SK-N-SH treated with all-trans-retinoic acid at 6 μM for 48 hours (cell line): ENCODE data around the gene PTCHD1.

Source experiments
- ATAC-seq: fragments of 200-7000 bp; cut with Tn5 transposase; 3 replicates; pipeline ENCODE4 v1.9.1; 2020; ENCODE audit warnings: mild to moderate bottlenecking, moderate library complexity
- ARNTL ChIP-seq: fragments of 450-650 bp; formaldehyde crosslinking; IDR thresholded peaks from 2 replicates; pipeline ENCODE4 v1.5.0; 2020; ENCODE audit warnings: low read depth, mild to moderate bottlenecking, moderate library complexity, borderline replicate concordance
- BACH2 ChIP-seq: fragments of 250-450 bp; sonication (Bioruptor Pico); IDR thresholded peaks from 2 replicates; pipeline ENCODE4 v1.9.0; 2021; ENCODE audit warnings: mild to moderate bottlenecking, borderline replicate concordance
- CSDC2 ChIP-seq: fragments of 250-450 bp; sonication (Bioruptor Pico); IDR thresholded peaks from 2 replicates; pipeline ENCODE4 v1.5.0; 2020; ENCODE audit warnings: mild to moderate bottlenecking, moderate library complexity
- CSRNP3 ChIP-seq: fragments of 250-450 bp; sonication (Bioruptor Pico); IDR thresholded peaks from 2 replicates; pipeline ENCODE4 v1.5.1; 2021; ENCODE audit warnings: mild to moderate bottlenecking, moderate library complexity
- ESRRG ChIP-seq: fragments of 250-450 bp; sonication (Bioruptor Pico); IDR thresholded peaks from 2 replicates; pipeline ENCODE4 v1.6.1; 2021; ENCODE audit warnings: mild to moderate bottlenecking
- GLIS3 ChIP-seq: fragments of 250-450 bp; sonication (Bioruptor Pico); IDR thresholded peaks from 2 replicates; pipeline ENCODE4 v1.5.0; 2020; ENCODE audit warnings: mild to moderate bottlenecking, moderate library complexity
- ISL1 ChIP-seq: fragments of 250-450 bp; sonication (Bioruptor Pico); IDR thresholded peaks from 2 replicates; pipeline ENCODE4 v2.1.2; 2022; ENCODE audit warnings: mild to moderate bottlenecking, moderate library complexity
- OSR1 ChIP-seq: fragments of 250-450 bp; sonication (Bioruptor Pico); IDR thresholded peaks from 2 replicates; pipeline ENCODE4 v1.8.0; 2022; ENCODE audit warnings: moderate library complexity, mild to moderate bottlenecking, inconsistent platforms
- PATZ1 ChIP-seq: fragments of 250-450 bp; sonication (Bioruptor Pico); IDR thresholded peaks from 2 replicates; pipeline ENCODE4 v1.8.0; 2020; ENCODE audit warnings: mild to moderate bottlenecking, moderate library complexity, borderline replicate concordance
- PPARA ChIP-seq: fragments of 250-450 bp; sonication (Bioruptor Pico); IDR thresholded peaks from 2 replicates; pipeline ENCODE4 v1.5.0; 2020; ENCODE audit warnings: mild to moderate bottlenecking, borderline replicate concordance
- RARB ChIP-seq: fragments of 250-450 bp; sonication (Bioruptor Pico); IDR thresholded peaks from 2 replicates; pipeline ENCODE4 v1.8.0; 2021; ENCODE audit warnings: mild to moderate bottlenecking, moderate library complexity
- SNAI2 ChIP-seq: fragments of 250-450 bp; sonication (Bioruptor Pico); IDR thresholded peaks from 2 replicates; pipeline ENCODE4 v1.5.0; 2020; ENCODE audit warnings: mild to moderate bottlenecking, moderate library complexity
- TCF4 ChIP-seq: fragments of 250-450 bp; sonication (Bioruptor Pico); IDR thresholded peaks from 2 replicates; pipeline ENCODE4 v1.8.0; 2021; ENCODE audit warnings: mild to moderate bottlenecking, moderate library complexity, borderline replicate concordance
- TOX ChIP-seq: fragments of 250-450 bp; sonication (Bioruptor Pico); IDR thresholded peaks from 2 replicates; pipeline ENCODE4 v1.8.0; 2021; ENCODE audit warnings: mild to moderate bottlenecking, moderate library complexity, borderline replicate concordance
- ZFP3 ChIP-seq: fragments of 250-450 bp; sonication (Bioruptor Pico); IDR thresholded peaks from 2 replicates; pipeline ENCODE4 v1.5.0; 2020; ENCODE audit warnings: mild to moderate bottlenecking, moderate library complexity
- ZFP30 ChIP-seq: fragments of 450-650 bp; formaldehyde crosslinking; IDR thresholded peaks from 2 replicates; pipeline ENCODE4 v1.5.0; 2022; ENCODE audit warnings: mild to moderate bottlenecking, moderate library complexity
- ZNF565 ChIP-seq: fragments of 450-650 bp; formaldehyde crosslinking; conservative IDR thresholded peaks from 2 replicates; pipeline ENCODE4 v1.5.0; 2020; ENCODE audit warnings: low read depth, mild to moderate bottlenecking, moderate library complexity
- ZNF70 ChIP-seq: fragments of 450-650 bp; formaldehyde crosslinking; IDR thresholded peaks from 2 replicates; pipeline ENCODE4 v1.5.0; 2020; ENCODE audit warnings: mild to moderate bottlenecking, moderate library complexity
- TF ChIP-seq, protein P1 (sequence below): fragments of 250-450 bp; sonication (Bioruptor Pico); IDR thresholded peaks from 2 replicates; pipeline ENCODE4 v1.5.1; 2020; ENCODE audit warnings: low read depth, mild to moderate bottlenecking, moderate library complexity
- TF ChIP-seq, protein P2 (sequence below): fragments of 250-450 bp; sonication (Bioruptor Pico); IDR thresholded peaks from 2 replicates; pipeline ENCODE4 v1.8.0; 2021; ENCODE audit warnings: low read depth, mild to moderate bottlenecking, moderate library complexity, borderline replicate concordance
- TF ChIP-seq, protein P3 (sequence below): fragments of 250-450 bp; sonication (Bioruptor Pico); IDR thresholded peaks from 2 replicates; pipeline ENCODE4 v1.5.0; 2020; ENCODE audit warnings: mild to moderate bottlenecking, moderate library complexity

The PTCHD1 gene

GRCh38 chrX:23332101-23332887, 2.4 kb upstream of the PTCHD1 start:
- ATAC-seq: no peak; the same call in 2 of the 3 replicates
- TF ChIP-seq ZFP3 (no peak), ZNF565 (CRISPR knock-in tag) (no peak), GLIS3 (no peak), ZNF70 (CRISPR knock-in tag) (no peak)

GRCh38 chrX:23332888-23333821, 1.5 kb upstream of the PTCHD1 start:
- TF ChIP-seq ISL1 (CRISPR knock-in tag): no peak
- TF ChIP-seq SNAI2: no peak
- TF ChIP-seq ZFP3: no peak
- TF ChIP-seq ZNF565 (CRISPR knock-in tag): no peak
- no peak for TF ChIP-seq TOX (CRISPR knock-in tag)
- TF ChIP-seq BACH2 (CRISPR knock-in tag): no peak
- no peak for TF ChIP-seq ZFP30
- no peak for TF ChIP-seq PPARA (CRISPR knock-in tag)
- no peak for TF ChIP-seq TCF4 (CRISPR knock-in tag)
- no peak for TF ChIP-seq ZNF70 (CRISPR knock-in tag)
- TF ChIP-seq, protein P1, sequence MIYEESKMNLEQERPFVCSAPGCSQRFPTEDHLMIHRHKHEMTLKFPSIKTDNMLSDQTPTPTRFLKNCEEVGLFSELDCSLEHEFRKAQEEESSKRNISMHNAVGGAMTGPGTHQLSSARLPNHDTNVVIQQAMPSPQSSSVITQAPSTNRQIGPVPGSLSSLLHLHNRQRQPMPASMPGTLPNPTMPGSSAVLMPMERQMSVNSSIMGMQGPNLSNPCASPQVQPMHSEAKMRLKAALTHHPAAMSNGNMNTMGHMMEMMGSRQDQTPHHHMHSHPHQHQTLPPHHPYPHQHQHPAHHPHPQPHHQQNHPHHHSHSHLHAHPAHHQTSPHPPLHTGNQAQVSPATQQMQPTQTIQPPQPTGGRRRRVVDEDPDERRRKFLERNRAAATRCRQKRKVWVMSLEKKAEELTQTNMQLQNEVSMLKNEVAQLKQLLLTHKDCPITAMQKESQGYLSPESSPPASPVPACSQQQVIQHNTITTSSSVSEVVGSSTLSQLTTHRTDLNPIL (CRISPR knock-in tag): no peak
- TF ChIP-seq ARNTL (CRISPR knock-in tag): no peak
- no peak for TF ChIP-seq RARB (CRISPR knock-in tag)
- no peak for TF ChIP-seq OSR1 (CRISPR knock-in tag)
- TF ChIP-seq, protein P2, sequence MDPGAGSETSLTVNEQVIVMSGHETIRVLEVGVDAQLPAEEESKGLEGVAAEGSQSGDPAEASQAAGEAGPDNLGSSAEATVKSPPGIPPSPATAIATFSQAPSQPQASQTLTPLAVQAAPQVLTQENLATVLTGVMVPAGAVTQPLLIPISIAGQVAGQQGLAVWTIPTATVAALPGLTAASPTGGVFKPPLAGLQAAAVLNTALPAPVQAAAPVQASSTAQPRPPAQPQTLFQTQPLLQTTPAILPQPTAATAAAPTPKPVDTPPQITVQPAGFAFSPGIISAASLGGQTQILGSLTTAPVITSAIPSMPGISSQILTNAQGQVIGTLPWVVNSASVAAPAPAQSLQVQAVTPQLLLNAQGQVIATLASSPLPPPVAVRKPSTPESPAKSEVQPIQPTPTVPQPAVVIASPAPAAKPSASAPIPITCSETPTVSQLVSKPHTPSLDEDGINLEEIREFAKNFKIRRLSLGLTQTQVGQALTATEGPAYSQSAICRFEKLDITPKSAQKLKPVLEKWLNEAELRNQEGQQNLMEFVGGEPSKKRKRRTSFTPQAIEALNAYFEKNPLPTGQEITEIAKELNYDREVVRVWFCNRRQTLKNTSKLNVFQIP (CRISPR knock-in tag): no peak
- no peak for TF ChIP-seq CSDC2 (CRISPR knock-in tag)
- no peak for TF ChIP-seq ESRRG (CRISPR knock-in tag)
- TF ChIP-seq PATZ1 (CRISPR knock-in tag): no peak
- TF ChIP-seq, protein P3, sequence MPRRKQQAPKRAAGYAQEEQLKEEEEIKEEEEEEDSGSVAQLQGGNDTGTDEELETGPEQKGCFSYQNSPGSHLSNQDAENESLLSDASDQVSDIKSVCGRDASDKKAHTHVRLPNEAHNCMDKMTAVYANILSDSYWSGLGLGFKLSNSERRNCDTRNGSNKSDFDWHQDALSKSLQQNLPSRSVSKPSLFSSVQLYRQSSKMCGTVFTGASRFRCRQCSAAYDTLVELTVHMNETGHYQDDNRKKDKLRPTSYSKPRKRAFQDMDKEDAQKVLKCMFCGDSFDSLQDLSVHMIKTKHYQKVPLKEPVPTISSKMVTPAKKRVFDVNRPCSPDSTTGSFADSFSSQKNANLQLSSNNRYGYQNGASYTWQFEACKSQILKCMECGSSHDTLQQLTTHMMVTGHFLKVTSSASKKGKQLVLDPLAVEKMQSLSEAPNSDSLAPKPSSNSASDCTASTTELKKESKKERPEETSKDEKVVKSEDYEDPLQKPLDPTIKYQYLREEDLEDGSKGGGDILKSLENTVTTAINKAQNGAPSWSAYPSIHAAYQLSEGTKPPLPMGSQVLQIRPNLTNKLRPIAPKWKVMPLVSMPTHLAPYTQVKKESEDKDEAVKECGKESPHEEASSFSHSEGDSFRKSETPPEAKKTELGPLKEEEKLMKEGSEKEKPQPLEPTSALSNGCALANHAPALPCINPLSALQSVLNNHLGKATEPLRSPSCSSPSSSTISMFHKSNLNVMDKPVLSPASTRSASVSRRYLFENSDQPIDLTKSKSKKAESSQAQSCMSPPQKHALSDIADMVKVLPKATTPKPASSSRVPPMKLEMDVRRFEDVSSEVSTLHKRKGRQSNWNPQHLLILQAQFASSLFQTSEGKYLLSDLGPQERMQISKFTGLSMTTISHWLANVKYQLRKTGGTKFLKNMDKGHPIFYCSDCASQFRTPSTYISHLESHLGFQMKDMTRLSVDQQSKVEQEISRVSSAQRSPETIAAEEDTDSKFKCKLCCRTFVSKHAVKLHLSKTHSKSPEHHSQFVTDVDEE (CRISPR knock-in tag): no peak
- ATAC-seq: no peak; the same call in 2 of the 3 replicates

DNA sequence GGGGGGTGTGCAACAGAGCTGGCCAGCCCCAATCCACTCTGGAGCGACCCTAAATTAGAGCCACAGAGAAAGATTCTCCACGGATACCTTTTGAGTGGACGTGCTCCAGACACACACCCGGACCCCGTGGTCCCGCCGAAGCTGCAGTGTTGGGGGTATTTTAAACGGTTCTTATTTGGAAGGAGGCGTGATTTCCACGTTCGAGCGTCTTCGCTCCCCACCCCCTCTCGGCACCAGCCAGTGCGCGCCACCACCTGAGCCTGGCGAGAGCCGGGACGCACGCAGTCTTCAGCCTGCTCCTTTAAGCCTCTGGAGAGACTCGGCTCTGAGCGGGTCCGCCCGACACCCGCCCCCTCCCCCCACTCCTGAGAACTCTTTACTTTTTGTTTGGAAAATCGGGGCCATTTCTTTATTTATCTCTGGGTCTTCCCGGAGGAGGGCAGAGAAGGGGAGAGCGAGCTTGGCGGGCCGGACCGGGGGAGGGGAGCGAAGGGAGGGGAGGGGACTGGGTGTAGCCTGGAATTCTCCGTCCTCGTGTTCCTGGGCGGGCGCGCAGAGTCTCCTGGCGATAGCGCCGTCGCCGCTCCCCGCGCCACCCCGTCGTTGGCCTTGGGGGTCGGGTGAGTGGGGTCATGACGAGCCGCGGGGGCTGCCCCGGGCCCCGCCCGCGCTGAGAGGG, 668 bp upstream of the PTCHD1 start:
- ATAC-seq: no peak
- TF ChIP-seq GLIS3 (no peak), SNAI2 (no peak), TOX (CRISPR knock-in tag) (no peak), CSRNP3 (no peak), ZNF565 (CRISPR knock-in tag) (no peak)
- TF ChIP-seq, protein P2 (CRISPR knock-in tag): no peak
- TF ChIP-seq, protein P1 (CRISPR knock-in tag): no peak
- TF ChIP-seq, all 23 proteins: peak for 0
